Measurements from ENCODE around the gene APOBEC4. TPM values are rescaled to one million over a fixed set of nuclear protein-coding genes. Genes with fewer than 3 reads are reported as not detected.

The APOBEC4 gene
- total RNA-seq = not detected in 2 replicates

GRCh38 chr1:183652547-183653461 is at the start of gene APOBEC4:
Gene APOBEC4, minus strand, starts transcription at chr1:183653316. Its CDS starts 4,535 bp downstream, at chr1:183648781.

GRCh38 chr1:183635606-183636333 is 17.3 kb downstream of the APOBEC4 start, which contains the start of gene ARPC5:
Gene ARPC5, minus strand, starts transcription at chr1:183635783. Its CDS starts 124 bp downstream, at chr1:183635659.

Other genes with a start within 250 kb of the APOBEC4 start
- gene NMNAT2, start 234.9 kb downstream of the APOBEC4 start, total RNA-seq = under 0.01 and 2.9 TPM in 2 replicates
- 21.8 and 34.0 TPM in 2 replicates for gene SMG7, start 180.8 kb downstream of the APOBEC4 start, total RNA-seq
- not detected in 2 replicates for gene NCF2, start 62.9 kb downstream of the APOBEC4 start, total RNA-seq
- 163 and 412 TPM in 2 replicates for gene ARPC5, start 17.5 kb downstream of the APOBEC4 start, total RNA-seq
- gene RGL1, start 151.8 kb upstream of the APOBEC4 start, total RNA-seq = 38.3 and 43.3 TPM in 2 replicates